OCI-LY1 (cell line): Measurements from ENCODE around the gene PFKP.

Experiments used
- H2AFZ ChIP-seq: fragments of 200-600 bp; sonication (generic), shearing (Covaris generic); 2 replicates; pipeline ENCODE4 v1.6.0; 2014; ENCODE audit warnings: antibody characterized with exemption, mild to moderate bottlenecking, low read length
- H3F3A ChIP-seq: fragments of 200-600 bp; sonication (generic), shearing (Covaris generic); 2 replicates; pipeline ENCODE4 v1.6.0; 2014; ENCODE audit warnings: mild to moderate bottlenecking, antibody characterized with exemption, low read length, moderate library complexity; ENCODE audit not compliant: insufficient read depth
- H3K27ac ChIP-seq: fragments of 200-600 bp; sonication (generic); 2 replicates; pipeline ENCODE4 v1.5.1; 2014; ENCODE audit warnings: low read length, mixed run types, mild to moderate bottlenecking, low read depth; ENCODE audit not compliant: poor library complexity, severe bottlenecking
- H3K27me3 ChIP-seq: fragments of 200-600 bp; sonication (generic); 2 replicates; pipeline ENCODE4 v1.6.0; 2014; ENCODE audit warnings: antibody characterized with exemption, mild to moderate bottlenecking, low read length, moderate library complexity; ENCODE audit not compliant: insufficient read depth
- H3K36me3 ChIP-seq: fragments of 200-600 bp; sonication (generic); 2 replicates; pipeline ENCODE4 v1.6.1; 2014; ENCODE audit warnings: mild to moderate bottlenecking, antibody characterized with exemption, low read length, moderate library complexity, mixed read lengths; ENCODE audit not compliant: insufficient read depth
- H3K4me1 ChIP-seq: fragments of 200-600 bp; sonication (generic); 2 replicates; pipeline ENCODE4 v1.5.1; 2014; ENCODE audit warnings: mild to moderate bottlenecking, low read length, moderate library complexity; ENCODE audit not compliant: insufficient read depth, severe bottlenecking
- H3K4me2 ChIP-seq: fragments of 200-600 bp; sonication (generic), shearing (Covaris generic); 2 replicates; pipeline ENCODE4 v1.6.1; 2014; ENCODE audit warnings: low read length
- H3K4me3 ChIP-seq: fragments of 200-600 bp; sonication (generic); 2 replicates; pipeline ENCODE4 v1.5.1; 2014; ENCODE audit warnings: low read length, low read depth, mild to moderate bottlenecking, mixed read lengths; ENCODE audit not compliant: poor library complexity, severe bottlenecking
- H3K79me2 ChIP-seq: fragments of 200-600 bp; shearing (Covaris generic); 2 replicates; pipeline ENCODE4 v1.6.1; 2016; ENCODE audit warnings: mixed run types, low read length, mixed read lengths; ENCODE audit not compliant: insufficient read depth
- H3K9ac ChIP-seq: fragments of 200-600 bp; sonication (generic), shearing (Covaris generic); 2 replicates; pipeline ENCODE4 v1.6.1; 2014; ENCODE audit warnings: mild to moderate bottlenecking, low read length, mixed read lengths
- H3K9me2 ChIP-seq: fragments of 200-600 bp; sonication (generic), shearing (Covaris generic); 2 replicates; pipeline ENCODE4 v1.6.1; 2014; ENCODE audit warnings: low read depth, mild to moderate bottlenecking, low read length, mixed read lengths
- H3K9me3 ChIP-seq: fragments of 200-600 bp; shearing (Covaris generic); 2 replicates; pipeline ENCODE4 v1.6.1; 2014; ENCODE audit warnings: low read length, mixed read lengths
- H4K20me1 ChIP-seq: fragments of 200-600 bp; sonication (generic), shearing (Covaris generic); 2 replicates; pipeline ENCODE4 v1.6.0; 2016; ENCODE audit warnings: mild to moderate bottlenecking, low read length; ENCODE audit not compliant: insufficient read depth
- EZH2 ChIP-seq: fragments of 200-600 bp; sonication (generic), shearing (Covaris generic); IDR thresholded peaks from 2 replicates; pipeline ENCODE4 v1.8.0; 2017; ENCODE audit warnings: borderline replicate concordance, mixed run types, mild to moderate bottlenecking, antibody characterized with exemption, low read length, moderate library complexity, mixed read lengths
- TF ChIP-seq, protein P1 (sequence below): fragments of 200-600 bp; sonication (generic), shearing (Covaris generic); IDR thresholded peaks from 2 replicates; pipeline ENCODE4 v1.5.1; 2017; ENCODE audit warnings: mild to moderate bottlenecking, antibody characterized with exemption, low read length, moderate library complexity, mixed read lengths

Gene PFKP

DNA sequence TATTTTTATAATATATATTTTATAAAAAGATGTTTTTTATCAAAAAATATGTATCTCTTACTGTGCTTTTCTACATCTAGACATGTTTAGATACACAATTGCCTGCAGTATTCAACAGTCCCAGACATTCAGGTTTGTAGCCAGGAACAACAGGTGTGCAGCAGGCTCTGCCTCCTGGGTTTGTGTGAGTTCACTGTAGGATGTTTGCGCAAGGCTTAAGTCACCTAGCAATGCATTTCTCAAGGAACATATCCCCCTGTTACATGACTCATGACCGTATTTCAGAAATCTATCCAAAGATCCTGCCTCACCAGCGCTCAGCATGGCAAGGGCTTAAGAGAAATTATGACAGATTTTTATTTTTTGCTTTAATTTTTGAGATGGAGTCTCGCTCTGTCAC, 63.8 kb downstream of the PFKP start:
- TF ChIP-seq EZH2, result no peak
- no peak overlapping the region for H2AFZ ChIP-seq
- H3K27ac ChIP-seq, result no peak overlapping the region
- H3K9me3 ChIP-seq, result no peaks in the 10 kb centered on the region
- H3K4me1 ChIP-seq, result no peaks in the 10 kb centered on the region
- no peak overlapping the region for H3K4me2 ChIP-seq
- no peaks in the 10 kb centered on the region for H3K9me2 ChIP-seq
- no peaks in the 10 kb centered on the region for H3K27me3 ChIP-seq
- no peaks in the 10 kb centered on the region for H3K79me2 ChIP-seq
- no peak overlapping the region for H3K9ac ChIP-seq
- peaks cover 94% of the 10 kb centered on the region for H3K36me3 ChIP-seq
- H3K4me3 ChIP-seq, result no peak overlapping the region
- H3F3A ChIP-seq, result no peaks in the 10 kb centered on the region
- no peaks in the 10 kb centered on the region for H4K20me1 ChIP-seq

DNA sequence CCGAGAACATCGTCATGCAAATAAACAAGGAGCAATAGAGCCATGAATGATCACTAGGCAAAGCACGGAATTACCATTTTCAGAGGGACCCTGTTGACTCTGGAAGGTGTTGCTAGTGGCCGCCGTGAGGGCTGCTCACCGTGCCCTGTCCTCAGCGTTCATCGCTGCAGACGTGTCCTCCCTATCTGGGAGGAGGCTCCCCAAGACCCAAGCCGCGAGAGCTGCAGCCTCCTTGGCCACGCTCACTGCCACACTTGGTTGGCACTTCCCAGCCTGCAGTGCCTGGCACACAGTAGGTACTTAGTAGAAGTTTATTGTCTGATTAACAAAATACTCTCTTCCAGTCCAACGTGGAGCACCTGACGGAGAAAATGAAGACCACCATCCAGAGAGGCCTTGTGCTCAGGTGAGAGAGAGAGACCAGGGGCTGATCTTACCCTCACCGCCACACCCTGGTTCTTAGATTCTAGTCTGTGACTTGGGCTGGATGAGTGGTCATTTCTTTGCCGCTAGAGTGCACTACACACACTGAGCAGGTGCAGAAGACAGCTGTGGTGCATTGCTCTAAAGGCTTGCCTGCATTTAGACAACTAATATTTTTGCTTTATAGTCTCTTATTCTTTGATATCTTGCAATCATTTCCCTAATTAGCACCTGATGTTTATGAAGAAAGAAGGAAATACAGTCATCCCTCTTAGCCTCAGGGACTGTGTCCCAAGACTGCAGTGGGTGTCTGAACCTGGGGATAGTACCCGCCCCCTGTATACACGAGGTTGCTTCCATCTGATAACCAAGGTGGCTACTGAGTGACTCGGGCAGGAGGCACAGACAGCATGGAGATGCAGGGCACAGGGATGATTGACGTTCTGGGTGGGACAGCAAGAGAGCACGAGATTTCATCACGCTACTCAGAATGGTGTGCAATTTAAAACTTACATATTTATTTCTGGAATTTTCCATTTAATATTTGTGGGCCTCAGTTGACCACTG, 65.0 kb downstream of the PFKP start:
- no peak overlapping the region for H2AFZ ChIP-seq
- no peaks in the 10 kb centered on the region for H3K9me3 ChIP-seq
- H3F3A ChIP-seq, result no peaks in the 10 kb centered on the region
- H3K4me3 ChIP-seq, result no peak overlapping the region
- H3K27ac ChIP-seq, result no peak overlapping the region
- no peaks in the 10 kb centered on the region for H3K27me3 ChIP-seq
- H4K20me1 ChIP-seq, result no peaks in the 10 kb centered on the region
- H3K79me2 ChIP-seq, result no peaks in the 10 kb centered on the region
- peaks cover 97% of the 10 kb centered on the region for H3K36me3 ChIP-seq
- H3K9me2 ChIP-seq, result no peaks in the 10 kb centered on the region
- no peak overlapping the region for H3K9ac ChIP-seq
- H3K4me1 ChIP-seq, result no peaks in the 10 kb centered on the region
- no peak for TF ChIP-seq EZH2
- TF ChIP-seq, protein P1, sequence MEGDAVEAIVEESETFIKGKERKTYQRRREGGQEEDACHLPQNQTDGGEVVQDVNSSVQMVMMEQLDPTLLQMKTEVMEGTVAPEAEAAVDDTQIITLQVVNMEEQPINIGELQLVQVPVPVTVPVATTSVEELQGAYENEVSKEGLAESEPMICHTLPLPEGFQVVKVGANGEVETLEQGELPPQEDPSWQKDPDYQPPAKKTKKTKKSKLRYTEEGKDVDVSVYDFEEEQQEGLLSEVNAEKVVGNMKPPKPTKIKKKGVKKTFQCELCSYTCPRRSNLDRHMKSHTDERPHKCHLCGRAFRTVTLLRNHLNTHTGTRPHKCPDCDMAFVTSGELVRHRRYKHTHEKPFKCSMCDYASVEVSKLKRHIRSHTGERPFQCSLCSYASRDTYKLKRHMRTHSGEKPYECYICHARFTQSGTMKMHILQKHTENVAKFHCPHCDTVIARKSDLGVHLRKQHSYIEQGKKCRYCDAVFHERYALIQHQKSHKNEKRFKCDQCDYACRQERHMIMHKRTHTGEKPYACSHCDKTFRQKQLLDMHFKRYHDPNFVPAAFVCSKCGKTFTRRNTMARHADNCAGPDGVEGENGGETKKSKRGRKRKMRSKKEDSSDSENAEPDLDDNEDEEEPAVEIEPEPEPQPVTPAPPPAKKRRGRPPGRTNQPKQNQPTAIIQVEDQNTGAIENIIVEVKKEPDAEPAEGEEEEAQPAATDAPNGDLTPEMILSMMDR, result no peak
- no peak overlapping the region for H3K4me2 ChIP-seq

DNA sequence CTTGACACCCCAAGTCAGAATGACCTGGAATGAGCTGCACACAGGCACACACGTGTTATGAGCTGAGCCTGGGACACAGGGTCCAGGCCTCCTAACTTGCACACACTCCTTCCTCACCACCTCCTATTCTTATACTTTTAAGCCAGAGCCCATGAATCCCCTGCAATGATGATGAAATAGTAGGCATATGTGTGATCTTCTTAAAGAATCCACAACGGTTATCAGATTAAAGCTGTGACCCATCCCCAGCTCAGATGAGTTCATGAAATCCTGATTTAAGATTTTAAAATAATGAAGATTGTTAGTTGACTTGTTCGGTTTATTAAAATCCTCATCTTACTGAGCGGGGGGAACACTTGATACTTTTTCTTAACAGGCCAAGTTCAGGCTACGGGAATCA, 66.6 kb downstream of the PFKP start:
- H3K4me3 ChIP-seq, result no peak overlapping the region
- H3K9ac ChIP-seq, result no peak overlapping the region
- no peak overlapping the region for H2AFZ ChIP-seq
- no peaks in the 10 kb centered on the region for H3K79me2 ChIP-seq
- H4K20me1 ChIP-seq, result no peaks in the 10 kb centered on the region
- H3K36me3 ChIP-seq, result peaks cover 98% of the 10 kb centered on the region
- no peak for TF ChIP-seq EZH2
- TF ChIP-seq, protein P1, result no peak
- H3K27ac ChIP-seq, result no peak overlapping the region
- H3K4me2 ChIP-seq, result no peak overlapping the region
- H3K4me1 ChIP-seq, result no peaks in the 10 kb centered on the region
- H3K9me2 ChIP-seq, result no peaks in the 10 kb centered on the region
- no peaks in the 10 kb centered on the region for H3K9me3 ChIP-seq
- no peaks in the 10 kb centered on the region for H3K27me3 ChIP-seq
- H3F3A ChIP-seq, result no peaks in the 10 kb centered on the region
